DMS153 treated with DMSO at 0.1 percent for 48 hours (cell line): ENCODE measurements around the gene PCDH18.
A peak's percentile ranks its signal among the peaks of the same experiment; 100 is the strongest.
"Not testable (repeated sequence)": the region's sequence is repeated elsewhere in the genome, so short reads cannot be mapped to it uniquely, and the experiment has no call there.

Experiments
- DNase-seq: peaks from one replicate; lab custom pipeline; 2025; ENCODE audit not compliant: unreplicated experiment; lab: John Stamatoyannopoulos, UW

The PCDH18 gene, protein sequence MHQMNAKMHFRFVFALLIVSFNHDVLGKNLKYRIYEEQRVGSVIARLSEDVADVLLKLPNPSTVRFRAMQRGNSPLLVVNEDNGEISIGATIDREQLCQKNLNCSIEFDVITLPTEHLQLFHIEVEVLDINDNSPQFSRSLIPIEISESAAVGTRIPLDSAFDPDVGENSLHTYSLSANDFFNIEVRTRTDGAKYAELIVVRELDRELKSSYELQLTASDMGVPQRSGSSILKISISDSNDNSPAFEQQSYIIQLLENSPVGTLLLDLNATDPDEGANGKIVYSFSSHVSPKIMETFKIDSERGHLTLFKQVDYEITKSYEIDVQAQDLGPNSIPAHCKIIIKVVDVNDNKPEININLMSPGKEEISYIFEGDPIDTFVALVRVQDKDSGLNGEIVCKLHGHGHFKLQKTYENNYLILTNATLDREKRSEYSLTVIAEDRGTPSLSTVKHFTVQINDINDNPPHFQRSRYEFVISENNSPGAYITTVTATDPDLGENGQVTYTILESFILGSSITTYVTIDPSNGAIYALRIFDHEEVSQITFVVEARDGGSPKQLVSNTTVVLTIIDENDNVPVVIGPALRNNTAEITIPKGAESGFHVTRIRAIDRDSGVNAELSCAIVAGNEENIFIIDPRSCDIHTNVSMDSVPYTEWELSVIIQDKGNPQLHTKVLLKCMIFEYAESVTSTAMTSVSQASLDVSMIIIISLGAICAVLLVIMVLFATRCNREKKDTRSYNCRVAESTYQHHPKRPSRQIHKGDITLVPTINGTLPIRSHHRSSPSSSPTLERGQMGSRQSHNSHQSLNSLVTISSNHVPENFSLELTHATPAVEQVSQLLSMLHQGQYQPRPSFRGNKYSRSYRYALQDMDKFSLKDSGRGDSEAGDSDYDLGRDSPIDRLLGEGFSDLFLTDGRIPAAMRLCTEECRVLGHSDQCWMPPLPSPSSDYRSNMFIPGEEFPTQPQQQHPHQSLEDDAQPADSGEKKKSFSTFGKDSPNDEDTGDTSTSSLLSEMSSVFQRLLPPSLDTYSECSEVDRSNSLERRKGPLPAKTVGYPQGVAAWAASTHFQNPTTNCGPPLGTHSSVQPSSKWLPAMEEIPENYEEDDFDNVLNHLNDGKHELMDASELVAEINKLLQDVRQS

DNA sequence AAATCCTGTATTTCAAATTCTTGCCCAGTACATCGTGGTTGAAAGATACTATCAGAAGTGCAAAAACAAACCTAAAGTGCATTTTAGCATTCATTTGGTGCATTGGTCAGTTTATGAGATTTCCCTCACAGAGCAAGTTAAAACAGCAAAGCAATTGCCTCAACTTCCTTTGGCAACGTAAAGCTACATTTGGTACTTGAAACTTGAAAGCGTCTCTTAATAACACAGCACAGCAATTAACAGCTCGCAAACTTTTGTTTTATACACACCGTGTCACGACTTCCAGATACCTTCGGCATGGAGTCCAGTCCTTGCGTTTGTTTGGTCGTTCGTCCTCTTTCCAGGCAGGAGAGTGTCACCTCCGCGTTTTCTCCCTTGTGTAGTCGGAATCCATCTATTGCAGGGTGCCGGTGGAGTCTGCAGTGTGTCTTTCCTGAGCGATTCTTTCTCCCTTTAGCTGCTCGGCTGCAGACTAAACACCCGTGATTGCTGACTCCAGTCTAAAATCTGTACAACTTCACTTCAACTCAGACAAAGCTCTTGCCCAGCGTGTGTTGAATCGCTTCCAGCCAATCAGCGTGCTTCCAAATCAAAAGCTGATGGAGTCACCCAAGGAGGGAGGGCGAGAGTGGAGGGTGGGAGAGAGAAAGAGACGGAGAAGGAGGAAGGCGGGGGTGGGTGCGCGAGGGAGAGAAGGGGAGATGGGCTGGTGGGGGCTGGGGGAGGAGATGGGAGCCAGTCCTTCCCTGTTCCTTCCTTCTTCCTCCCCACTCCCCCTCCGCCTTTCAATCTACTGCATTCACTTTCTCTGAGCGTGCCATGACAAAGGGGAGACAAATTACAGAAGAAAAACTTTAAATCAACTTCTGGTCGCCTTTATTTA lies at the start of gene PCDH18:
Gene PCDH18 (minus strand): TSS at position 509 of the 883 bp plus-strand sequence. CDS start 406 bp downstream, at position 103.
- DNase-seq: peak; percentile 47

DNA sequence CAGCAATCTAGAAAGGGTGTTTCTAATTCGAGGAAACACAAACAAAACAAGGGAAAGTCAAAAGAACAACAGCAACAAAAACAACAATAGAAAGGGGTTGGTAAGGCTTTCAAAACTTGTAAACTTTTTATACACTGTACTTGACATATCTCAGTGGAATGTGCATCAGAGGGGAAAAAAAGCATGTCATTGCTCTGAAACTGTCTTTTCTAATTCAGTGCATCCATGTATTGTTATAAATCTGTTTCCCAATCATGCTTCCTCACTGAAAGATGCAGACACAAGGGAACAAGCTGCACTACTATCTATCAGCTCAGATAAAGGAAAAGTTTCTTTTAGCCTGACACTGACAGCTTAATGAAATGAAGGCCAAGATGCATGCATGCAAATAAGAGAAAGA lies 44.2 kb upstream of the PCDH18 start:
- no peak for DNase-seq

DNA sequence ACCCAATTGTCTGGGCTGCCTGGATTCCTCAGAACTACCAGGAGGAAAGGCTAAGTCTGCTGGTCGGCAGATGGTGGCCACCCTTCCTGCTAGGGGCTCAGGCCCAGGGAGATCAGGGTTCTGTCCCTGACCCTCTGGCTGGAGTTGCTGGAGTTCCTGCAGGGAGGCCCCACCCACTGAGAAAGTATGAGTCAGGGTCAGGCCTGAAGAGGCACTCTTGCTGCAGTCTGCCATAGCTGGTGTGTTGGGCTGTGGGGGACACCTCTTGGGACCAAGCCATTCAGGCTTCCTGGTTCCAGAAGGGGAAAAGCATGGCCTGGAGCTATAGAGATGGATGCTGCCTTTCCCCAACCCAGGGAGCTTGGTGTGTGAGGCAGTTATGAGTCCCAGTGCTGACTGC lies 40.4 kb upstream of the PCDH18 start:
- DNase-seq: no peak

DNA sequence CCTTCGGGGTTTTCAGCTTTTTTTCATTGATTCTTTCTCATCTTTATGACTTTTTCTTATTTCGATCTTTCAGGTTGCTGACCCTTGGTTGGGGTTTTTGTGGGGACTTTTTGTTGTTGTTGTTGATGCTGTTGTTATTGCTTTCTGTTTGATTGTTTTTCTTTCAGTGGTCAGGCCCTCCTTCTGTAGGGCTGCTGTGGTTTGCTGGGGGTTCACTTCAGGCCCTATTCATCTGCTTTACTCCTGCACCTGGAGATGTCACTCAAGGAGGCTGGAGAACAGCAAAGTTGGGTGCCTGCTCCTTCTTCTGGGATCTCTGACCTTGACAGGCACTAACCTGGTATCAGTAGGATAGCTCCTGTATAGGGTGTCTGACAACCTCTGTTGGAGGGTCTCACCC lies 39.9 kb upstream of the PCDH18 start:
- no peak for DNase-seq

DNA sequence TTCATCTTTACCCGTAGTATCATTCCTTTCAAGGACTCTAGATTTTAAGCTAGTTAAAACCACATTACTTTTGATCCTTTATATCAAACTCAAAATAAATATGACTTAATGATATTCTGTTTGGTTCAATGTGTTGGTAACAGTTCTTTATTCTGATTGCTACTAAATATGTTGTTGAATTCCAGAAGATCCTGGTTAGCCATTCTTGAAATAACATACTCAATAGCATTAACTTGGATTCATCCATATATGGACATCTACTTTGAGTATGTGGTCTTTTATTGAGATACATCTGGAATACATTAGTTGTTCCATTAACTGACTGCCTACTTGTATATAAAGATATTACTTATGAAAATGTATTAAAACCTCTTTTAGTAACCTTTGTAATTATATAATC lies 27.5 kb upstream of the PCDH18 start:
- no peak for DNase-seq

DNA sequence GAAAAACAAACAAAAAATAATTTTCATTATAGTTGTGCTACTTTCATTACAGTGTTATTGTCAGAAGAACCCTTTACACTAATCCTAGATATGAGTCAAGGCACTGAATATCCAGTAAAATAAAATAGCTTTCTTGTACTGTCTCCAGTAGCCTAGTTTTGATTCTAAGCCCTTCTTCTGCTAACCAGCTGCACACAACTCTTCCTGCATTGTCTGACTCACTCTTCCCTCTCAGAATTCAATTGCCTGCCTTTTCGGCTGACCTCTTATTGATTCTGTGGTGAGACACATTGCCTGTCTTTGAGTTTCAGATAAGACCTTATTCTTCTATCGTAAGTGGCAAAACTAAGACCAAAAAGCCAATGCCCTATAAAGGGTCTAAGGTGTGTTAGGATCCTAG lies 26.7 kb upstream of the PCDH18 start:
- DNase-seq: no peak

DNA sequence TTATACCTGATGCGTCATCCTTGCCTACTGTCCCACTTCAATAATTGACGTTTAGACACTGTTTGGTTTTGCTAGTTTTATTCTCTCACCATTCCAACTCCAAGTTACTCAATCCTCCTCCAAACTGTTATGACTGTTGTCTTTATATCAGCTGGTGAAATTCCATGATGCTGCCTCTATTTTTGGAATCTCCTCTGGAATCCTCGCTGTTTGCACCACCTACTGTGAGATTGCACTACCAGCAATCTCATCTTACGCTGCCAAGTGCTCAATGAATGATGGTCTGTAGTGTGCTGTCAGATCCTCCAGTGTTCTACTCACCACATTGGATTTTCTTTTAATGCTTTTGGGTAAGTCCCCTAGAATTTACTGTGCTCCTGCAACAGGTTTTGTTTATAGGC lies 13.2 kb upstream of the PCDH18 start:
- DNase-seq: no peak

DNA sequence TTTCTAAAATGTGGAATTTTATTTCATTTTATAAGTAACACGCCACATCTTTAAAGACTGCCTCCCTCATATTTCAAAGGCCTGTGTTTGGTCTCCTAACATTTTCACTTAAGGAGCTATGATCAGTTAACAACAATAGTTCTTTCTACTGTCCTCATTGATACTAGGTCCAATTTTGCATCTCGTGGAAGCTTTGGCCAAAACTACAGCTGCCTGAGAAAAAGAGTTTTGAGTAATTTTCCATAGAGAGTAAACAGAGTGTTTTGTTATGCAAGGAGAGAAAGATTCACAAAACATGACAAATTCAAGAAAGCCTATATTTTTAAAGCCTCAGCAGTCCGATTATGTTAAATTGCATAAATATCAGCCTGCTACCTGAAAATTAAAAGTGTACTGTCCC lies 11.4 kb upstream of the PCDH18 start:
- DNase-seq: no peak

DNA sequence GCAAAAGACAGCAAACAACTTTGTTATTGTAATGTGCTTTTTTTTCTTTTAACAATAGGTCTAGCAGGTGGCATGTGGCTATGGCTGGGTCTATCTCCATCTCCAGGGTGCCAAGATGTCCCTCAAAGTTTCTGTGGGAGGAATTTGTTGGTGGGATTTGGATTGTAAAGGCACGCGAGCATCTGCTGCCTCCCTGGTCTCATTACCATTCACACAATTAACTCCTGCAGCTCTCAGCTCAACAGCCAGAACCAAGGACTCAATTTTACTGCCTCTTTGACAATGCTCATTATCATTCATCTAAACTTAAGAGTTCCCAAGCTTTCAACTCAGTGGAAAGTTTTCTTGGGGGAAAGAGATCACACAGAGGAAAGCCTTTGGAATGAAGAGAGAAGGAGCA lies 10.9 kb upstream of the PCDH18 start:
- no peak for DNase-seq

DNA sequence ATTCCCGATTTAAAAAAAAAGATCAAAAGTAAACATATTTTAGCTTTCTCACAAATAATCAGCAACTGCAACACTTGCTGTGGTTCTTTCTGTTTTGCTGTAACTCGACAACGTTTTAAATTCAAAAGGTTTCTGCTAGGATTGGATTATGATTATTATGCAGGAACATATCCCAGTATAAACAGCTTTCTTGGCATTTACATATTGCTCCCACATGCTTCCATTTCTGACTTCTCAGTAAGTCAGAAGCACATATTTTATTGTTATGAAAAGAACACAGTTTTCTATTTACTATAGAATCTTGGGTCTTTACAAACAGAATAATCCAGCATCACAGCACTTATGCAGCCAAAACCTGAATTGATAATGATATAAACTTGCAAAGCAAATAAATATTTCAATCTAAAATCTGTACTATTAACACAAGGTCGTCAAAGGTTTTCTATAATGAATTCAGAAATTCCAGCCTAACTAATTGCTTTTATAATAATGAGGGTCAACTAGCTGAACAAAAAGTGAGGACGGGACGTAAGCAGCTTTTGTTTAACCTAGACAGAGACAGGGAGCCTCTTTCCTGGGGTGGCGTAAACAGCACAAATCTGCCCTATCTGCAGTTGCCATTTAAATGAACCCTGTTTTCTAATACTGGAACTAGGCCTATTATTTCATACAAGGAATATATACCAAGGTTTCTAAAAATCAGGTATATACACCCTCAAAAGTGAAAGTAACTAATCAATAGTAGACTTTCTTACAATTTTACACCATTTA lies 9.8 kb upstream of the PCDH18 start:
- DNase-seq: no peak

DNA sequence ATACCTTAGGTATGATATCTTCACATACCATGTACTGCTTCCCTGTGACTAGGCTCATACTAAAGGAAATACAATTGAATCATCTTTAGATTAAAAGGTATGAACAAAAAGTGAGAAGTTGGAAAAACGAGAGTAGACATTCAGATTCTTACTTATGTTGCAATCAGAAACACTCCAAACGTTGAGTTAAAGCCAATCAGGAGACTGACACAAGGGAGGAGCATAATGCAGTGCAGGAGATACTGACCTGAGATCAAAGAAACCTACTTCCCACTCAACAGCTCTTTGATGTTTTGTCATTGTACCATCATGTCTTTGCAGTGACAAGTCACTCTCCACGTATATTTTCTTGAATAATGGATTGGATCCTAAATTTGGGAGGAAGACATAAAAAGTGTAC lies 8.9 kb upstream of the PCDH18 start:
- DNase-seq: no peak

DNA sequence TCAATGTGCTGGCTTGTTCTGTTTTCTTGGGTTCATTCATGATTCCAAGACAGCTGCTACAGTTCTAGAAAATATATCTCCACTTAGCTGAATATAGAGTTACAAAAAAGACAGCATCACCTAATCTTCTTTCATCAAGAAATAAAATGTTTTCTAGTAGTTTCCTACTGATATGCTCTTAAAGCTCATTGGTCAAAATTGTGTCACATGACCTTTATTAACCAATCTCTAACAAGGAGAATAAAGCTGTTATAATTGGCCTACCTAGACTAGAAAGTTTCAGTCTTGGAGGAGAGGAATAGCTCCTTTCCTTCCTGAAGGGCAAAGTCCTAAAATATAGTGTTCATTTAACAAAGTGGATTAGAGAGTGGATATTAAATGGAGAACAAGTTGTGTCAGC lies 8.1 kb upstream of the PCDH18 start:
- DNase-seq: no peak

DNA sequence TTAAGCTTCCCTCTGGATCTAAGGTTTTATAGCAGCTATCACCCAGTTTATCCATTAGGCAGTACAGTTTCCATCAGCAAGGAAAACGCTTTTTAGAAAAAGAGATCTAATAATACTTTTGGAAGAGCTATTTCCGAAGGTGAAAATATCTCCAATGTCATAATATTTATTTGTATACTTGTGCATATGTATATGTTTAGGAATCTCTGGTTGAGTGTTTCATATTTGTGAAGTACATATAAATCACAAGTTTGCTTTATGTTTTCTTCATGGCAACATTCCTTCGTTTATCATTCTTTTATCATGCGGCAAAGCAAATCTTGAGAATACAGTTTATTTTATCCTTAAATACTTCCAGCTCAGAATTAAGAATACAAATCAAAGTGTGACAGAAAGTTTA lies 6.2 kb upstream of the PCDH18 start:
- DNase-seq: no peak

DNA sequence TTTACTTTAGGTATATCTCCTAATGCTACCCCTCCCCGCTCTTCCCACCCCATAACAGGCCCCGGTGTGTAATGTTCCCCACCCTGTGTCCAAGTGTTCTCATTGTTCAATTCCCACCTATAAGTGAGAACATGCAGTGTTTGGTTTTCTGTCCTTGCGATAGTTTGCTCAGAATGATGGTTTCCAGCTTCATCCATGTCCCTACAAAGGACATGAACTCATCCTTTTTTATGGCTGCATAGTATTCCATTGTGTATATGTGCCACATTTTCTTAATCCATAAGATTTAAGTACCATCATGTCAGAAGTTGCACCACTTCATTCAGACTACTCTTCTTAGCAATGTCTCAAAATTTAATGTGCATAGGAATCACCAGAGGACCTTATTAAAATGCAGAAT lies 5.5 kb upstream of the PCDH18 start:
- DNase-seq: not testable (repeated sequence)

DNA sequence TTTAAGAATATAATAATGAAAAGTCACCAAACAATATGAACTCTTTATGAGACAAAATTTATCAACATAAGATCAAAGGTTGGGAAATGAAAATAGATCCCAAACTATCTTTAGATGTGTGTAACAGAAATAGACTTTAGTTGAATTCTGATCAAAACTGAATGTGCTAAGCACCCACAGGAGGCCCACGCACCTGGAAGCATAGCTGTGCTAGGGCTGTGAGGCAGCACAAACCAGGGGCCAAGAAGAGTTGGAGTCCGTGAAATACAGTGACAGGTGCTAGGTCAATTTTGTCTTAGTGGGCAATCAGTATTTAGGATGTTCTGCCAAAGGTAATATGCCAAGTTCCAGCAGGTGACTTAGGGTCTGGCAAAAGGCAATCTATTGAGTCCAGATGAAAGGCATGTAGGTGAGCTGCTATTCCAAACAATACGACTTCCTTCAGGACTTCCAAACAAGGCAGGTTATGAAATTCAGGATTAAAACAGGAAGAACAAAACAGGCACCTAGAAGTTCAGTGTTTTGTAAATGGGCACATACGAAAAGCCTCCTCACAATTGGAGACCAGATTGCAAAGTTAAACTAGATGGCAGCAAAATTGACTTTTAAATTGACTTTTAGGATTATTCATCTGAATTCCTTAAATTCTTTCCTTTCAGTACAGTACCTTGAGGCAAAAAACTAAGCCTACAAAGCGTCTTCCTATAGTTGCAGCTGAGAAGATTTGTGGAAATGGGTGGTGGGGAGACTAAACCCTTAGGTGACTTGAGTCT lies 4.7 kb upstream of the PCDH18 start:
- DNase-seq: no peak

DNA sequence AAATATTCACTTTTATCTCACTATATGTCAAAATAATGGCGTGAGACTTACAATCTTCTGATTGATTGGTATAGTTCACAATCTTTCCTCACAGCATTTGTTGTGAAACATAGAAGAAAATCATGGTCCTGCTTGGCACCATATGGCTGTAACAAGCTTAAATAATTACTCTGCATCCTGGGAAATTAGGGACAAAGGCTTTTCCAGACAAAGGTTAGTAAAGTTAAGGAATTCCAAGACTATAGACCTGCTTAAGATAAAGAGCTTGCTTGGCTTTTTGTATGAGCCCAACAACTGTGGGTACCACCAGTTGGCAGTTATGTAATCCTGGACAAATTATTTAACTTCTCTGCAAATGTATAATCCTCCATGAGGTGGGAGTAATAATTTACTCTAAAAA lies 3.4 kb upstream of the PCDH18 start:
- DNase-seq: no peak

DNA sequence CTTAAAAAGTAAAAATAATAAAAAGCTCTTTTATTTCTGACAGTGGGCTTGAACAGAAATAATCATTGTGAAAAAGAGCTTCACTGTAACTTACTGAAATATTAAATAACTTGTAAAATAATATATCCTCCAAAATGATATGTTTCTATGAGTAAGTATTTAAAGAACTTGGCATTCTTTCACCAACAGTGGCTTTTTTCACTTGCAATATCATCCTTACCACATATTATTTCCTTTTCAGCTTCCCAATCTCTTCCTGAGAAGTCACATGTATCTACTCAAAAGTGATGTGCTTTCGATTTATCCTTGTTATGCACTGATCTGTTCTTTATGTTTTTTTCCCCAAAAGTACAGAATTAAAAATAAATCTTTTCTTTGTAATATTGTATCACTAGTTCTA lies 2.2 kb upstream of the PCDH18 start:
- DNase-seq: no peak

DNA sequence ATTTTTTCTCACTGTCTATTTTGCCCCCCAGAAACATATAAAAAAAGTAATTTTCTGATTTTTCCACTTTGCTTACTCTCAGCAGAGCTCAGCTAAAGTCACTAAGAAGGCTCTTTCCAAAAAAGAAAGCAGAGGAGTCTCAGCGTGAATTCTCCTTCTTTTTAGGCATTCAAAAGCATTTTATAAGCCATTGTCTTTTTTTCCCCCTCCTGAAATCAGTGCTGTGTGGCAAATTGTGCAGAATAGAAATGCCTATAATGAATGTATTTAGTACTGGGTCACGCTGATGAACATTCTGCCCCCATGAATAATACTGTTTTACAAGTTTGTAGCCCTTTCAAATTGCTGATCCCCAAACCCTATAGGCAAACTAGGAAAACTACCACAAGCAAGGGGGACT lies 1.6 kb upstream of the PCDH18 start:
- no peak for DNase-seq

DNA sequence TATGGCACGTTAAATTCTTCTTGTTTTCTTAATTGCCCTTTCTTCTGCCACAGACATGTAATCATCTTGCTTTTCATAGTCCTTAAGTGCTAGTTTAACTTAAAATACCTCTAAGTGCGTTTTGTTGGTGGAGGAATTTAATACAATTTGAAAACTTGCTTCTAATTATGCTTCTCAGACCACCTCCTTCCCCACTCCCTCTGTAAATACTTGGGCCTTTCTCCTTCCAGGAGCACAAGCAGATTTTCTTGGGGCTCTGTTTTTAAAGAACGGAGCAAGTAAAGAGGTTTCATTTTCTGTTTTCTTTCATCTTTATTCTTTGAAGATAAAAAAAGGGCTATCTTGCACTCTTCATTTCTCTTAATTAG lies 559 bp upstream of the PCDH18 start:
- no peak for DNase-seq
